Measurements from ENCODE around the gene PIGU.

The PIGU gene

DNA sequence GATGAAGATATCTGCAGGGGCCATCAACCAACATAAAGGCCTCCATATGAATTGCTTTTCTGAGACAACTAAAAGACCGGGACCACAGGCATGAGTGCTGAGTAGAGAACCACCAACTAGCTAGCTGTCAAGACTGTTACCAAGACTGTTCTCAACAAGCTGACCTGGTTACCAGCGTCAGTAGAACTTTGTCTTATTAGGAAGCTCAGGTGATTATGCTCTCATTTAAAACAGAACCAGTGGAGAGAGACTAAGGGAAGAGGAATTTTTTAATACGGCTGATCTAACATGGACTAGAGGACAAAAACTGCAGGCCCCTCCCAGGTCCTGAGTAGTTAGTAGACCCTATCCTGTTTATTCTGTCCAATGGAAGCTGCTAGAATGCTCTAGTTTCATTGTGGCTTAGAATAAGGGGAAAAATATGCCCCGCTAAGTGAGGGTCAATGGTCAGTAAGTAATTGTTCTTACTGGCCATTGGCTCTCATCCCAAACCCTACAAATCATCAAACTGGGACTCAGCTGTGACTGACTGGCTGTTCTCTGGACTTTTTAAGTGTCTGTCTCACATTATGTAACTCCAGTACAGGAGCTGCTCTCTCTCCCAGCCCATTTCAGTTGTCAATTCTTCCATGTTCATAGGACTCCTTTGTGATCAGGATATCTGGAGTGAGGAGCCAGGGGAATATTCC, 164.5 kb downstream of the PIGU start:
- no peaks in the 10 kb centered on the region for H3K27me3 ChIP-seq (ENCODE audit: insufficient read depth, low read depth, severe bottlenecking)
- no peaks in the 10 kb centered on the region for H3K9me3 ChIP-seq (ENCODE audit: severe bottlenecking)
- no peak overlapping the region for H3K4me3 ChIP-seq (ENCODE audit: low read depth, low read length)
- H3K36me3 ChIP-seq = peaks cover 19% of the 10 kb centered on the region
- no peak for TF ChIP-seq CTCF (IDR thresholded peaks at IDR 0.05; ENCODE audit: low read depth, low read length)
- no peak for DNase-seq
- no peak overlapping the region for H3K27ac ChIP-seq

DNA sequence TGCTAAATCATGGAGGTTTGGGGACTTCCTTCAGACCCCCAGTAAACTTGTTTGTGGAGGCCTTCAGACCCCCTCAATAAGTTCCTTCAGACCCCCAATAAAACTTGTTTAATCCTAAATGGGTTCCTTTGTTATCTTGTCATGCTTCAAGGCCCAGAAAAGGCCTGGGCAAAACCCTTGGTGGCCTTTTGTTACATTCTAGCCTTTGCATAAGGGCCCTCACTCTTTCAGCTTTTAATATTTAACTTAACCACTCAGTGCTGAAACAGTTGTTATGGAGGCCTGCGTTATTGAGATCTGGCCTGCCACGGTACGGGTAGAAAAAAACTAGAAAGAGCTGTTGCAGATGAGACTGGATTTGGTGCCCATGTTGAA, 165.0 kb downstream of the PIGU start:
- no peaks in the 10 kb centered on the region for H3K27me3 ChIP-seq (ENCODE audit: insufficient read depth, low read depth, severe bottlenecking)
- no peak for DNase-seq
- no peak overlapping the region for H3K4me3 ChIP-seq (ENCODE audit: low read depth, low read length)
- TF ChIP-seq CTCF (IDR thresholded peaks at IDR 0.05; ENCODE audit: low read depth, low read length) = no peak
- H3K36me3 ChIP-seq = peaks cover 21% of the 10 kb centered on the region
- H3K27ac ChIP-seq = no peak overlapping the region
- no peaks in the 10 kb centered on the region for H3K9me3 ChIP-seq (ENCODE audit: severe bottlenecking)

DNA sequence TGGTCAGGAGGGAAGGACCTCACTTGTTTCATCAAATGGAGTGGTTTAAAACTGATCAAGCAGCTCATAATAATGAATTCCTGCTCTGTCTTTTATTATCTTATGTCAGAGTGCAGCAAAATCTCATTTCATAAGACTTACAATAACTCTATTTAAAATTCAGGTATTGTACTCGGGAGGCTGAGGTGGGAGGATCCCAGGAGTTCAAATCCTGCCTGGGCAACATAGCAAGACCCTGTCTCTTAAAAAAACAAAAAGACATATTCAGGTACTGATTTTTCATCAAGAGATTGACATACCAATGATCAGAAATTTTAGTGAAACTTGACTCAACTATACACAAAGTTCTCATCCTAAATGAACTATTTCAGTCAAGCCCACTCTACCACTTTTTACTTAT, 166.3 kb downstream of the PIGU start:
- Histone ChIP-seq H3K9me3 (ENCODE audit: severe bottlenecking) (no peaks in the 10 kb centered on the region), H3K27ac (no peak overlapping the region), H3K27me3 (ENCODE audit: insufficient read depth, low read depth, severe bottlenecking) (no peaks in the 10 kb centered on the region), H3K4me3 (ENCODE audit: low read depth, low read length) (no peak overlapping the region), H3K36me3 (peaks cover 30% of the 10 kb centered on the region)
- no peak for DNase-seq
- no peak for TF ChIP-seq CTCF (IDR thresholded peaks at IDR 0.05; ENCODE audit: low read depth, low read length)
